Heart right ventricle (tissue), 16 donors: ENCODE results near the gene TOR1AIP1. TPM values are rescaled to one million over a fixed set of nuclear protein-coding genes. Genes with fewer than 3 reads are reported as not detected.

Source experiments
- ATAC-seq, 8 donors: fragments of 200-7000 bp; cut with Tn5 transposase; one replicate each; pipeline ENCODE4 v1.9.1; 2020; ENCODE audit warnings: mild to moderate bottlenecking in 8 of 8, moderate library complexity in 8 of 8, moderate number of reproducible peaks in 1 of 8
- DNase-seq, 2 donors: peaks; one replicate each; pipeline ENCODE4 v3.0.0-alpha.2; 2020
- H3K27ac ChIP-seq, 10 donors: fragments of 200-600 bp; sonication (generic) in 2 of 10; one replicate each; pipeline versions ENCODE4 v1.5.0 to v1.8.0; 2020 to 2022; ENCODE audit warnings: mild to moderate bottlenecking in 3 of 10
- H3K27me3 ChIP-seq, 7 donors: fragments of 200-600 bp; one replicate each; pipeline ENCODE4 v1.8.0; 2021 to 2022; ENCODE audit warnings: mild to moderate bottlenecking in 2 of 7
- H3K36me3 ChIP-seq, 9 donors: fragments of 200-600 bp; sonication (generic) in 1 of 9; one replicate each; pipeline versions ENCODE4 v1.5.0 to v1.8.0; 2020 to 2022; ENCODE audit warnings: mild to moderate bottlenecking in 2 of 9
- H3K4me1 ChIP-seq, 9 donors: fragments of 200-600 bp; sonication (generic) in 1 of 9; one replicate each; pipeline versions ENCODE4 v1.5.0 to v1.8.0; 2020 to 2022; ENCODE audit warnings: mild to moderate bottlenecking in 4 of 9
- H3K4me3 ChIP-seq, 10 donors: fragments of 200-600 bp; sonication (generic) in 2 of 10; one replicate each; pipeline versions ENCODE4 v1.5.0 to v1.8.0; 2020 to 2022; ENCODE audit warnings: mild to moderate bottlenecking in 7 of 10, moderate library complexity in 2 of 10
- H3K9me3 ChIP-seq, 11 donors: fragments of 200-600 bp in 10 of 11; sonication (generic) in 2 of 11; one replicate each; pipeline versions ENCODE4 v1.5.0 to v1.8.0; 2013 to 2022; ENCODE audit warnings: mild to moderate bottlenecking in 2 of 11, control low read depth in 1 of 11, moderate library complexity in 1 of 11
- CTCF ChIP-seq, 9 donors: fragments of 200-600 bp; sonication (generic) in 2 of 9; IDR thresholded peaks; one replicate each; pipeline versions ENCODE4 v1.5.0 to v1.8.0; 2021 to 2022; ENCODE audit warnings: antibody characterized with exemption in 9 of 9, mild to moderate bottlenecking in 5 of 9, moderate library complexity in 1 of 9
- WGBS, 2 donors: extraction: QIAGEN DNeasy Blood & Tissue Kit; methylation state at CpG; one replicate each; pipeline ENCODE4 v1.1.7; 2013; ENCODE audit warnings: inconsistent platforms in 1 of 2; 5-methylcytosine and 5-hydroxymethylcytosine counted together
- intact Hi-C, 10 donors: fragments of 100-400 bp; cut with DNase I; formaldehyde crosslinking; loops; one replicate each; pipeline versions ENCODE4 v1.11.1 to v1.14.2; 2022
- polyA plus RNA-seq, 2 donors: library from polyadenylated mRNA; stranded (reverse); fragments of 200-250 nt; gene quantifications; one replicate each; pipeline ENCODE4 v1.2.3, GENCODE V29; 2013
- total RNA-seq, 10 donors: library from RNA; stranded (reverse); fragmentation: NEBNext Ultra II Directional in 3 of 10; extraction: Animal tissue kit (Norgen Biotek cat#: 25700) in 3 of 10; gene quantifications; one replicate each; pipeline versions ENCODE4 v1.2.1 to v1.2.4, GENCODE V29; 2021 to 2023
- donor health status: Arrhythmogenic right ventricular cardiomyopathy.
- donor health status: ischemic (EF 13 %, LVEDD 7.1; RV severe dilation, severe dysfunction).
- donor health status: healthy with polysubstance abuse.
- donor health status: DM: no; HTN: yes; CAD: no.
- donor health status: DM: no; HTN: no; CAD: no.
- donor health status: ischemic (EF 25% LVEDD 6.9; RV normal size, moderate dysfunction).
- donor health status: ischemic (EF 25% LVEDD 5.7; RV mildly dilated, moderate dysfunction).
- donor health status: healthy.
- donor health status: DM: yes; HTN: yes; CAD: no.
- donor health status: Ischemic cardiomyopathy.
- donor health status: ischemic (EF 35%, LVEDD 5.7; RV mildly dilated, moderate dysfunction).
- donor health status: nonischemic (EF 11% LVEDD 7.7; RV severe dilation, severe dysfunction).
- donor health status: DM: yes; HTN: yes; CAD: no.
- donor health status: PGD.
- donor health status: ischemic (EF 29% LVEDD 5.4; RV normal size, mild dysfunction).
- donor health status: nonischemic (EF 23%, LVEDD 6.1; RV moderate dilation, normal function).

The TOR1AIP1 gene
- total and polyA plus RNA-seq, 12 donors: 13.4 to 50.3 (median 43.5) TPM

GRCh38 chr1:179930867-179931266, 48.8 kb downstream of the TOR1AIP1 start:
- Histone ChIP-seq H3K4me3 (no peak overlapping the region), H3K27ac (no peak overlapping the region), H3K36me3 (no peaks in the 10 kb centered on the region), H3K27me3 (no peaks in the 10 kb centered on the region), H3K4me1 (peaks cover 0 to 16% (median 0%) of the 10 kb centered on the region in 9 donors), H3K9me3 (no peaks in the 10 kb centered on the region)
- TF ChIP-seq CTCF (IDR thresholded peaks at IDR 0.05): no peak
- DNase-seq (no peak), ATAC-seq (no peak)
- WGBS, 2 donors: 81 to 82% methylated on average over 3 of the region's 3 CpGs
- intact Hi-C loops: no loop called here

- WGBS, 2 donors: 88 to 91% methylated on average over 2 of the region's 2 CpGs
- Histone ChIP-seq H3K9me3 (peaks cover 0 to 8% (median 0%) of the 10 kb centered on the region in 11 donors), H3K27me3 (no peaks in the 10 kb centered on the region), H3K36me3 (no peaks in the 10 kb centered on the region), H3K4me3 (no peak overlapping the region), H3K4me1 (peaks cover 0 to 16% (median 0%) of the 10 kb centered on the region in 9 donors), H3K27ac (no peak overlapping the region)
- TF ChIP-seq CTCF (IDR thresholded peaks at IDR 0.05): no peak
- no peak for ATAC-seq
- no peak for DNase-seq
- intact Hi-C loops: no loop called here
Measured at GRCh38 chr1:179933219-179933618, 51.1 kb downstream of the TOR1AIP1 start.

- H3K36me3 ChIP-seq: no peaks in the 10 kb centered on the region
- no peak overlapping the region for H3K27ac ChIP-seq
- 59 to 68% methylated on average over 1 of the region's 1 CpG for WGBS, 2 donors
- H3K9me3 ChIP-seq: peaks cover 0 to 8% (median 0%) of the 10 kb centered on the region in 11 donors
- H3K4me1 ChIP-seq: peaks cover 0 to 6% (median 0%) of the 10 kb centered on the region in 9 donors
- ATAC-seq (no peak), DNase-seq (no peak)
- H3K27me3 ChIP-seq: no peaks in the 10 kb centered on the region
- TF ChIP-seq CTCF (IDR thresholded peaks at IDR 0.05): no peak
- H3K4me3 ChIP-seq: no peak overlapping the region
- intact Hi-C loops: no loop called here
Measured at GRCh38 chr1:179935909-179936496, 53.9 kb downstream of the TOR1AIP1 start.

- Histone ChIP-seq H3K4me3 (no peak overlapping the region), H3K4me1 (no peaks in the 10 kb centered on the region), H3K27me3 (no peaks in the 10 kb centered on the region), H3K36me3 (no peaks in the 10 kb centered on the region), H3K27ac (no peak overlapping the region), H3K9me3 (peaks cover 0 to 8% (median 0%) of the 10 kb centered on the region in 11 donors)
- ATAC-seq: no peak
- DNase-seq: no peak
- intact Hi-C loops: no loop called here
- no peak for TF ChIP-seq CTCF (IDR thresholded peaks at IDR 0.05)
Measured at GRCh38 chr1:179937668-179938254, 55.7 kb downstream of the TOR1AIP1 start.
